ENCODE results near the gene PHF21B. TPM values are rescaled to one million over a fixed set of nuclear protein-coding genes. Genes with fewer than 3 reads are reported as not detected.

Gene PHF21B
- polyA plus RNA-seq, 1 donor (not counting 4 experiments of a cell fraction or from before 2014, with no cell fraction given), result not detected

DNA sequence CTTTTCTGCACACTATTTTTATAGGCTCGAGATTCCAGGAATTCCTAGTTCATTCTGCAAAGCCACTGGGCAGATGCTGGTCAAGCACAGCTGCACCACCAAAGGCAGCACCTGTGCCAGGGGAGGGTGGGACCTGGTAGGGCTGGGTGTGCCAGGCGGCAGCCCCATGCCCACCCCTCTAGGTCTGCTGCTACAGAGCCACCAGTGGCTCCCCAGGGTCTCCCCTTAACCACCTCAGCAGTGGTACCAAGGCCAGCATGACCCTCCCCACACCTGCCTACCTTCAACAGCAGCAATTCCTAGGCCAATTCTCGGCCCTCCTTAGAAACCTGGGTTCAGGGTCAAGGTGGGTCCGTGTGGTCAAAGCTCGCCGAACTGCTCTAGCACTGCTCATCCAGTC, 39.5 kb downstream of the PHF21B start:
- Histone ChIP-seq H3K4me2 (ENCODE audit: control insufficient read depth, extremely low read depth, insufficient read depth, low read depth, low read length) (no peak overlapping the region), H3K9ac (ENCODE audit: control insufficient read depth, extremely low read depth, insufficient read depth, low read length) (no peak overlapping the region), H3K79me2 (ENCODE audit: control insufficient read depth, insufficient read depth, low read length) (no peaks in the 10 kb centered on the region), H4K20me1 (ENCODE audit: control insufficient read depth, extremely low read depth, insufficient read depth, low read length) (no peaks in the 10 kb centered on the region), H3K27me3 (ENCODE audit: control insufficient read depth, extremely low read depth, insufficient read depth, low read length) (peaks cover 13% of the 10 kb centered on the region), H3K4me1 (ENCODE audit: control insufficient read depth, extremely low read depth, insufficient read depth, low read length) (no peaks in the 10 kb centered on the region), H3K9me1 (ENCODE audit: control insufficient read depth, extremely low read depth, insufficient read depth, low read length) (no peaks in the 10 kb centered on the region), H3K4me3 (ENCODE audit: control insufficient read depth in 2 of 3, extremely low read depth in 1 of 3, insufficient read depth in 2 of 3, low read depth in 1 of 3, low read length in 3 of 3) (no peak overlapping the region), H2AFZ (ENCODE audit: control insufficient read depth, low read length) (no peak overlapping the region), H3K9me3 (ENCODE audit: control insufficient read depth, low read depth, low read length) (no peaks in the 10 kb centered on the region), H3K27ac (ENCODE audit: control insufficient read depth, insufficient read depth, low read length) (no peak overlapping the region), H3K36me3 (ENCODE audit: control insufficient read depth in 2 of 2, extremely low read depth in 1 of 2, insufficient read depth in 2 of 2, low read length in 2 of 2) (no peaks in the 10 kb centered on the region)
- dilution Hi-C loops (cut with MboI; ENCODE audit: extremely low pct_ligation_motif_present, low sequenced_read_pairs), result no loop called here
- no peak for DNase-seq (ENCODE audit: low read depth, low spot score)
- FAIRE-seq, result no peak
- TF ChIP-seq EZH2 (IDR thresholded peaks at IDR 0.05; ENCODE audit: low read length), result no peak
- TF ChIP-seq, protein P1, sequence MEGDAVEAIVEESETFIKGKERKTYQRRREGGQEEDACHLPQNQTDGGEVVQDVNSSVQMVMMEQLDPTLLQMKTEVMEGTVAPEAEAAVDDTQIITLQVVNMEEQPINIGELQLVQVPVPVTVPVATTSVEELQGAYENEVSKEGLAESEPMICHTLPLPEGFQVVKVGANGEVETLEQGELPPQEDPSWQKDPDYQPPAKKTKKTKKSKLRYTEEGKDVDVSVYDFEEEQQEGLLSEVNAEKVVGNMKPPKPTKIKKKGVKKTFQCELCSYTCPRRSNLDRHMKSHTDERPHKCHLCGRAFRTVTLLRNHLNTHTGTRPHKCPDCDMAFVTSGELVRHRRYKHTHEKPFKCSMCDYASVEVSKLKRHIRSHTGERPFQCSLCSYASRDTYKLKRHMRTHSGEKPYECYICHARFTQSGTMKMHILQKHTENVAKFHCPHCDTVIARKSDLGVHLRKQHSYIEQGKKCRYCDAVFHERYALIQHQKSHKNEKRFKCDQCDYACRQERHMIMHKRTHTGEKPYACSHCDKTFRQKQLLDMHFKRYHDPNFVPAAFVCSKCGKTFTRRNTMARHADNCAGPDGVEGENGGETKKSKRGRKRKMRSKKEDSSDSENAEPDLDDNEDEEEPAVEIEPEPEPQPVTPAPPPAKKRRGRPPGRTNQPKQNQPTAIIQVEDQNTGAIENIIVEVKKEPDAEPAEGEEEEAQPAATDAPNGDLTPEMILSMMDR (optimal IDR thresholded peaks at IDR 0.05 in 1 of 3, IDR thresholded peaks at IDR 0.05 in 1 of 3, conservative IDR thresholded peaks at IDR 0.05 in 1 of 3; ENCODE audit: extremely low read depth in 1 of 3, insufficient read depth in 2 of 3, low read length in 3 of 3), result no peak

DNA sequence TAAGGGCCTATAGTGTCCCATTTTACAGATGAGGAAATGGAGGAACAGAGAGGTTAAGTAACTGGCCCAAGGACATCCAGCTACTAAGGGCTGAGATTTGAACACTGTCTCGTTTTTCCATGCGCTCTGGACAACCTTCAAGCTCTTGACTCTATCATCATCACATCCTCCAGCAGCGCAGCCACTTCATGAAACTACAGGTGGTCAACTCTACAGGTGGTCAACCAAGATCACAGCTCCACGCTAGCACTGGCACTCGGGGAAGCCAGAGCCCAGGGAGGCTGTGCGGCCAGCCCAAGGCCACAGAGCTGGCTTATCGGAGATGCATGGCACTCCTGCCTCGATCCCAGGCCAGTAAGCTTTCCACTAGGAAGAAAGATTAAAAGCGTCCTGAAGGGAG, 40.0 kb downstream of the PHF21B start:
- FAIRE-seq, result no peak
- TF ChIP-seq EZH2 (IDR thresholded peaks at IDR 0.05; ENCODE audit: low read length), result no peak
- TF ChIP-seq, protein P1 (optimal IDR thresholded peaks at IDR 0.05 in 1 of 3, IDR thresholded peaks at IDR 0.05 in 1 of 3, conservative IDR thresholded peaks at IDR 0.05 in 1 of 3; ENCODE audit: extremely low read depth in 1 of 3, insufficient read depth in 2 of 3, low read length in 3 of 3), result no peak
- dilution Hi-C loops (cut with MboI; ENCODE audit: extremely low pct_ligation_motif_present, low sequenced_read_pairs), result no loop called here

More for the DNA sequence above, 40.0 kb downstream of the PHF21B start:
- peaks cover 13% of the 10 kb centered on the region for H3K27me3 ChIP-seq (ENCODE audit: control insufficient read depth, extremely low read depth, insufficient read depth, low read length)
- no peak for DNase-seq (ENCODE audit: low read depth, low spot score)
- H3K79me2 ChIP-seq (ENCODE audit: control insufficient read depth, insufficient read depth, low read length), result no peaks in the 10 kb centered on the region
- no peaks in the 10 kb centered on the region for H4K20me1 ChIP-seq (ENCODE audit: control insufficient read depth, extremely low read depth, insufficient read depth, low read length)
- H3K4me3 ChIP-seq (ENCODE audit: control insufficient read depth in 2 of 3, extremely low read depth in 1 of 3, insufficient read depth in 2 of 3, low read depth in 1 of 3, low read length in 3 of 3), result no peak overlapping the region
- H3K4me2 ChIP-seq (ENCODE audit: control insufficient read depth, extremely low read depth, insufficient read depth, low read depth, low read length), result no peak overlapping the region
- no peaks in the 10 kb centered on the region for H3K9me1 ChIP-seq (ENCODE audit: control insufficient read depth, extremely low read depth, insufficient read depth, low read length)
- H3K27ac ChIP-seq (ENCODE audit: control insufficient read depth, insufficient read depth, low read length), result no peak overlapping the region
- H3K9ac ChIP-seq (ENCODE audit: control insufficient read depth, extremely low read depth, insufficient read depth, low read length), result no peak overlapping the region
- H3K9me3 ChIP-seq (ENCODE audit: control insufficient read depth, low read depth, low read length), result no peaks in the 10 kb centered on the region
- H3K4me1 ChIP-seq (ENCODE audit: control insufficient read depth, extremely low read depth, insufficient read depth, low read length), result no peaks in the 10 kb centered on the region
- no peak overlapping the region for H2AFZ ChIP-seq (ENCODE audit: control insufficient read depth, low read length)
- H3K36me3 ChIP-seq (ENCODE audit: control insufficient read depth in 2 of 2, extremely low read depth in 1 of 2, insufficient read depth in 2 of 2, low read length in 2 of 2), result no peaks in the 10 kb centered on the region

Measured in keratinocyte (primary cell).